GM12878 (cell line): Measurements from ENCODE around the gene SYT12. TPM values are rescaled to one million over a fixed set of nuclear protein-coding genes. Genes with fewer than 3 reads are reported as not detected.
A peak's percentile ranks its signal among the peaks of the same experiment; 100 is the strongest.

ENCODE experiments used
- ATAC-seq: fragments of 200-7000 bp; cut with Tn5 transposase; 3 replicates; pipeline ENCODE4 v1.9.1; 2020; ENCODE audit warnings: mild to moderate bottlenecking, moderate library complexity
- BruUV-seq: library from RNA; stranded (reverse); fragments of 400-500 nt; replicated peaks from 2 replicates; lab custom pipeline; 2021; lab: Mats Ljungman, UMichigan
- CTCF ChIA-PET: fragments of 300-600 bp; sonication (Branson Sonifier 250); formaldehyde crosslinking; extraction: SDS; loops from one replicate; lab custom pipeline; 2021; ENCODE audit warnings: inconsistent platforms; lab: Yijun Ruan, JAX
- POLR2A ChIA-PET: fragments of 350-600 bp; formaldehyde crosslinking; extraction: SDS; loops from one replicate; lab custom pipeline; 2021; ENCODE audit warnings: inconsistent platforms; lab: Charles Lee
- RAD21 ChIA-PET: fragments of 300-600 bp; sonication (Branson Sonifier 250); formaldehyde crosslinking; loops from one replicate; lab custom pipeline; 2023; ENCODE audit warnings: antibody characterized with exemption; ENCODE audit not compliant: unreplicated experiment; lab: Charles Lee
- SMC1A ChIA-PET: fragments of 300-600 bp; sonication (Branson Sonifier 250); formaldehyde crosslinking; loops from one replicate; lab custom pipeline; 2023; ENCODE audit not compliant: unreplicated experiment, uncharacterized antibody; lab: Charles Lee
- DNase-seq: peaks from one replicate; pipeline ENCODE4 v3.0.0-alpha.2; 2011; ENCODE audit warnings: low read depth, low spot score
- FAIRE-seq: peaks from 3 replicates; lab custom pipeline; 2011; peaks lifted over from hg19 to GRCh38; lab: Jason Lieb, UNC
- H2AFZ ChIP-seq: 2 replicates; pipeline ENCODE4 v1.6.0; 2011; ENCODE audit warnings: low read depth, low read length, control low read depth; ENCODE audit not compliant: control insufficient read depth
- H3K27ac ChIP-seq: 2 replicates; pipeline ENCODE4 v1.5.1; 2011; ENCODE audit warnings: control low read depth; ENCODE audit not compliant: control insufficient read depth, insufficient read depth
- H3K27me3 ChIP-seq, 2 experiments: replicated peaks in 1 of 2; 2 replicates each; pipeline versions ENCODE4 v1.6.0 to v1.6.1; 2011; ENCODE audit warnings: low read length in 1 of 2; ENCODE audit not compliant: control insufficient read depth in 2 of 2, insufficient read depth in 2 of 2
- H3K36me3 ChIP-seq, 2 experiments: 2 replicates each; pipeline ENCODE4 v1.5.1; 2011; ENCODE audit warnings: low read length in 1 of 2; ENCODE audit not compliant: control insufficient read depth in 2 of 2, insufficient read depth in 2 of 2
- H3K4me1 ChIP-seq: 2 replicates; pipeline ENCODE4 v1.6.1; 2011; ENCODE audit warnings: mild to moderate bottlenecking, low read length, moderate library complexity, mixed read lengths; ENCODE audit not compliant: control insufficient read depth, insufficient read depth
- H3K4me2 ChIP-seq: 2 replicates; pipeline ENCODE4 v1.6.0; 2011; ENCODE audit warnings: control low read depth; ENCODE audit not compliant: control insufficient read depth, insufficient read depth
- H3K4me3 ChIP-seq: fragments of 200-600 bp; sonication (generic); 2 replicates; pipeline ENCODE4 v1.5.1; 2016
- H3K79me2 ChIP-seq: 2 replicates; pipeline ENCODE4 v1.6.0; 2011; ENCODE audit warnings: low read length; ENCODE audit not compliant: control insufficient read depth, insufficient read depth
- H3K9ac ChIP-seq: 2 replicates; pipeline ENCODE4 v1.8.0; 2011; ENCODE audit warnings: low read length, control low read depth, mixed read lengths; ENCODE audit not compliant: control insufficient read depth, insufficient read depth
- H3K9me3 ChIP-seq: replicated peaks from 3 replicates; pipeline ENCODE4 v1.5.1; 2011; ENCODE audit warnings: mild to moderate bottlenecking, low read length; ENCODE audit not compliant: control insufficient read depth, insufficient read depth
- H4K20me1 ChIP-seq: 2 replicates; pipeline ENCODE4 v1.6.0; 2011; ENCODE audit not compliant: control insufficient read depth, insufficient read depth
- CUX1 ChIP-seq: IDR thresholded peaks from 2 replicates; pipeline ENCODE4 v1.6.1; 2012; ENCODE audit warnings: improper control_type of control experiment, low read depth, low read length; ENCODE audit not compliant: insufficient replicate concordance
- HSF1 ChIP-seq: fragments of 150-350 bp; IDR thresholded peaks from 2 replicates; pipeline ENCODE4 v1.6.1; 2014; ENCODE audit warnings: mild to moderate bottlenecking, low read depth, low read length
- NR2F1 ChIP-seq: fragments of 450-650 bp; conservative IDR thresholded peaks from 2 replicates; pipeline ENCODE4 v1.6.1; 2017; ENCODE audit warnings: mild to moderate bottlenecking
- RAD51 ChIP-seq: fragments of 450-650 bp; IDR thresholded peaks from 2 replicates; pipeline ENCODE4 v1.6.1; 2016; ENCODE audit warnings: moderate library complexity, mild to moderate bottlenecking, inconsistent platforms
- WGBS: methylation state at CpG from one replicate; pipeline ENCODE4 v1.1.6; 2016; ENCODE audit warnings: low lambda C conversion rate; ENCODE audit not compliant: insufficient replicate concordance, insufficient coverage; ENCODE audit errors: missing lambda C conversion rate; 5-methylcytosine and 5-hydroxymethylcytosine counted together
- in situ Hi-C: fragments of 300-500 bp; cut with MboI; formaldehyde crosslinking; loops from 9 replicates; pipeline ENCODE4 v1.14.3; 2018; ENCODE audit warnings: mixed read lengths
- intact Hi-C: fragments of 100-400 bp; cut with micrococcal nuclease; formaldehyde crosslinking; loops from one replicate; pipeline ENCODE4 v1.14.2; 2022; ENCODE audit not compliant: unreplicated experiment
- polyA plus RNA-seq, 11 experiments: library from polyadenylated mRNA; depleted of rRNA in 4 of 11; unstranded in 6 of 11; stranded (reverse) in 5 of 11; fragments of >200 nt; fragmentation: Nextera tagmentation in 4 of 11; fragmentation: Illumina TruSeq in 1 of 11; extraction: Ambion mirVana in 4 of 11; extraction: Trizol in 1 of 11; gene quantifications; 1 replicate in 1 of 11; 2 replicates in 10 of 11; pipeline versions ENCODE4 v1.2.1 to v1.2.3, GENCODE V29; 2011 to 2016; ENCODE audit warnings: inconsistent platforms in 2 of 11, missing spikeins in 2 of 11, low read depth in 1 of 11
- total RNA-seq, 4 experiments: library from RNA; depleted of rRNA in 3 of 4; stranded (reverse); fragments of >200 nt in 3 of 4; fragmentation: Illumina TruSeq in 1 of 4; extraction: Trizol in 1 of 4; gene quantifications; 2 replicates each; pipeline versions ENCODE4 v1.2.1 to v1.2.3, GENCODE V29; 2013 to 2021

The SYT12 gene
- total and polyA plus RNA-seq, 10 of the 15 experiments (the other 5 are each of a cell fraction or from before 2014, with no cell fraction given) = 0.02 to 2.3 (median 0.84) TPM; not detected in 1

GRCh38 chr11:67026941-67027340 is 4.0 kb downstream of the SYT12 start:
- H3K9ac ChIP-seq = no peak overlapping the region
- H3K9me3 ChIP-seq = no peaks in the 10 kb centered on the region; the same call in 2 of the 3 replicates
- no peak overlapping the region for H3K27ac ChIP-seq
- intact Hi-C loops = no loop called here
- TF ChIP-seq CUX1 (no peak), HSF1 (no peak), NR2F1 (no peak), RAD51 (no peak)
- FAIRE-seq (peak; percentile 61), DNase-seq (no peak), ATAC-seq (no peak)
- no peaks in the 10 kb centered on the region for H4K20me1 ChIP-seq
- POLR2A ChIA-PET = interaction anchor here (0.7 to 1.0 kb wide), 2 partner anchors 83 to 171 kb away, joined by 3 to 8 read pairs; no protein-coding TSS in a partner anchor
- in situ Hi-C loops = no loop called here
- H3K27me3 ChIP-seq = peaks cover 0 to 8% of the 10 kb centered on the region in 2 experiments; a peak in 3 of 4 replicates
- RAD21 ChIA-PET = interaction anchor here (0.7 kb wide), 1 partner anchor 666 kb away, joined by 4 read pairs; no protein-coding TSS in a partner anchor
- CTCF ChIA-PET = interaction anchor here (0.6 to 3.2 kb wide), 4 partner anchors 18 to 458 kb away, joined by 3 to 10 read pairs (median 4); no protein-coding TSS in a partner anchor
- BruUV-seq = no TSS peak
- WGBS = 67% methylated on average over 5 of the region's 5 CpGs
- H2AFZ ChIP-seq = no peak overlapping the region
- H3K4me1 ChIP-seq = peaks cover 58% of the 10 kb centered on the region
- H3K79me2 ChIP-seq = no peaks in the 10 kb centered on the region
- H3K4me3 ChIP-seq = no peak overlapping the region
- no peaks in the 10 kb centered on the region for H3K36me3 ChIP-seq
- no peak overlapping the region for H3K4me2 ChIP-seq
- SMC1A ChIA-PET = interaction anchor here (0.6 to 1.7 kb wide), 2 partner anchors 16 to 19 kb away, joined by 3 to 7 read pairs; no protein-coding TSS in a partner anchor
